Small intestine (tissue), 7 donors: ENCODE data around the gene LTBP1. TPM values are rescaled to one million over a fixed set of nuclear protein-coding genes. Genes with fewer than 3 reads are reported as not detected.

Experiments used
- DNase-seq, 2 donors: peaks; one replicate each; pipeline versions ENCODE4 v3.0.0 to v3.0.0-alpha.2; 2013
- FAIRE-seq: peaks from 2 replicates; lab custom pipeline; 2012; peaks lifted over from hg19 to GRCh38; lab: Jason Lieb, UNC
- H3K27ac ChIP-seq, 3 donors: one replicate each; pipeline ENCODE4 v1.5.1; 2013; ENCODE audit warnings: low read length in 2 of 3, mild to moderate bottlenecking in 2 of 3, control low read depth in 1 of 3, inconsistent platforms in 1 of 3, low read depth in 1 of 3, moderate library complexity in 1 of 3
- H3K27me3 ChIP-seq, 3 donors: one replicate each; pipeline ENCODE4 v1.6.1; 2013; ENCODE audit warnings: low read length in 3 of 3, inconsistent platforms in 1 of 3; ENCODE audit not compliant: control insufficient read depth in 3 of 3, insufficient read depth in 3 of 3
- H3K36me3 ChIP-seq, 3 donors: one replicate each; pipeline ENCODE4 v1.6.1; 2013; ENCODE audit warnings: low read length in 3 of 3, inconsistent platforms in 1 of 3, low read depth in 1 of 3, mild to moderate bottlenecking in 1 of 3, moderate library complexity in 1 of 3; ENCODE audit not compliant: control insufficient read depth in 3 of 3, insufficient read depth in 2 of 3
- H3K4me1 ChIP-seq, 3 donors: one replicate each; pipeline ENCODE4 v1.6.1; 2013; ENCODE audit warnings: low read length in 2 of 3, inconsistent platforms in 1 of 3, low read depth in 1 of 3, mild to moderate bottlenecking in 1 of 3, moderate library complexity in 1 of 3; ENCODE audit not compliant: control insufficient read depth in 3 of 3, insufficient read depth in 2 of 3
- H3K4me3 ChIP-seq, 3 donors: one replicate each; pipeline ENCODE4 v1.5.1; 2013; ENCODE audit warnings: low read length in 3 of 3, control low read depth in 1 of 3, inconsistent platforms in 1 of 3, low read depth in 1 of 3, mild to moderate bottlenecking in 1 of 3, moderate library complexity in 1 of 3
- H3K9me3 ChIP-seq, 2 donors: one replicate each; pipeline ENCODE4 v1.6.1; 2013; ENCODE audit warnings: low read depth in 1 of 2, low read length in 1 of 2; ENCODE audit not compliant: control insufficient read depth in 2 of 2, insufficient read depth in 1 of 2
- WGBS, 3 donors: extraction: QIAGEN DNeasy Blood & Tissue Kit; methylation state at CpG; one replicate each; pipeline ENCODE4 v1.1.7; 2013; 5-methylcytosine and 5-hydroxymethylcytosine counted together
- polyA plus RNA-seq, 4 donors: library from polyadenylated mRNA; stranded (reverse) in 3 of 4; unstranded in 1 of 4; fragments of 200-250 nt in 3 of 4; fragments of 120-200 nt in 1 of 4; gene quantifications; one replicate each; pipeline versions ENCODE4 v1.2.1 to v1.2.3, GENCODE V29; 2013
- donor health status: healthy with polysubstance abuse.
- donor health status: control.
- donor health status: control.
- donor health status: Bipolar disorder and iron deficiency.
- donor health status: healthy.

LTBP1 gene
- polyA plus RNA-seq, 4 donors: 0.67 to 12.1 (median 6.1) TPM

GRCh38 chr2:33111002-33111446, 164.3 kb downstream of the LTBP1 start:
- Histone ChIP-seq H3K36me3 (no peaks in the 10 kb centered on the region), H3K27me3 (no peaks in the 10 kb centered on the region), H3K9me3 (no peaks in the 10 kb centered on the region), H3K27ac (no peak overlapping the region), H3K4me3 (no peak overlapping the region), H3K4me1 (no peaks in the 10 kb centered on the region)
- WGBS, 3 donors: 78 to 87% (median 82%) methylated on average over 10 of the region's 10 CpGs
- FAIRE-seq (no peak), DNase-seq (no peak)

- FAIRE-seq (no peak), DNase-seq (no peak)
- Histone ChIP-seq H3K27ac (no peak overlapping the region), H3K36me3 (no peaks in the 10 kb centered on the region), H3K27me3 (no peaks in the 10 kb centered on the region), H3K9me3 (no peaks in the 10 kb centered on the region), H3K4me1 (no peaks in the 10 kb centered on the region), H3K4me3 (no peak overlapping the region)
- 95 to 99% (median 98%) methylated on average over 2 of the region's 2 CpGs for WGBS, 3 donors
Measured at GRCh38 chr2:33115196-33115595, 168.4 kb downstream of the LTBP1 start.

- H3K36me3 ChIP-seq: no peaks in the 10 kb centered on the region
- no peaks in the 10 kb centered on the region for H3K4me1 ChIP-seq
- no peak overlapping the region for H3K27ac ChIP-seq
- no peaks in the 10 kb centered on the region for H3K9me3 ChIP-seq
- no peak for FAIRE-seq
- H3K27me3 ChIP-seq: no peaks in the 10 kb centered on the region
- WGBS, 3 donors: 81 to 83% (median 83%) methylated on average over 1 of the region's 1 CpG
- H3K4me3 ChIP-seq: no peak overlapping the region
- no peak for DNase-seq
Measured at GRCh38 chr2:33115728-33116127, 169.0 kb downstream of the LTBP1 start.

- Histone ChIP-seq H3K27me3 (no peaks in the 10 kb centered on the region), H3K27ac (no peak overlapping the region), H3K36me3 (no peaks in the 10 kb centered on the region), H3K4me1 (no peaks in the 10 kb centered on the region), H3K9me3 (no peaks in the 10 kb centered on the region), H3K4me3 (no peak overlapping the region)
- DNase-seq (no peak), FAIRE-seq (no peak)
- WGBS, 3 donors: 75 to 83% (median 83%) methylated on average over 4 of the region's 4 CpGs
Measured at GRCh38 chr2:33116799-33117198, 170.0 kb downstream of the LTBP1 start.

- H3K36me3 ChIP-seq: no peaks in the 10 kb centered on the region
- no peaks in the 10 kb centered on the region for H3K9me3 ChIP-seq
- FAIRE-seq (no peak), DNase-seq (no peak)
- H3K4me1 ChIP-seq: no peaks in the 10 kb centered on the region
- H3K4me3 ChIP-seq: no peak overlapping the region
- 53 to 70% (median 68%) methylated on average over 6 of the region's 6 CpGs for WGBS, 3 donors
- no peaks in the 10 kb centered on the region for H3K27me3 ChIP-seq
- no peak overlapping the region for H3K27ac ChIP-seq
Measured at GRCh38 chr2:33118651-33119050, 171.9 kb downstream of the LTBP1 start.

- no peak overlapping the region for H3K27ac ChIP-seq
- 86 to 94% (median 90%) methylated on average over 10 of the region's 10 CpGs for WGBS, 3 donors
- no peak overlapping the region for H3K4me3 ChIP-seq
- no peaks in the 10 kb centered on the region for H3K9me3 ChIP-seq
- H3K27me3 ChIP-seq: no peaks in the 10 kb centered on the region
- H3K4me1 ChIP-seq: no peaks in the 10 kb centered on the region
- no peak for FAIRE-seq
- no peaks in the 10 kb centered on the region for H3K36me3 ChIP-seq
- DNase-seq: no peak
Measured at GRCh38 chr2:33121416-33121815, 174.7 kb downstream of the LTBP1 start.

GRCh38 chr2:33121925-33122324, 175.2 kb downstream of the LTBP1 start:
- H3K9me3 ChIP-seq: no peaks in the 10 kb centered on the region
- H3K27me3 ChIP-seq: no peaks in the 10 kb centered on the region

GRCh38 chr2:33122726-33123125, 176.0 kb downstream of the LTBP1 start:
- 82 to 96% (median 86%) methylated on average over 3 of the region's 3 CpGs for WGBS, 3 donors
- Histone ChIP-seq H3K36me3 (no peaks in the 10 kb centered on the region), H3K27me3 (no peaks in the 10 kb centered on the region), H3K4me1 (no peaks in the 10 kb centered on the region), H3K9me3 (no peaks in the 10 kb centered on the region), H3K27ac (no peak overlapping the region), H3K4me3 (no peak overlapping the region)
- DNase-seq: no peak
- no peak for FAIRE-seq

More at GRCh38 chr2:33121925-33122324, 175.2 kb downstream of the LTBP1 start:
- no peak for FAIRE-seq
- Histone ChIP-seq H3K36me3 (no peaks in the 10 kb centered on the region), H3K4me1 (no peaks in the 10 kb centered on the region), H3K4me3 (no peak overlapping the region), H3K27ac (no peak overlapping the region)
- no peak for DNase-seq
- 93 to 96% (median 94%) methylated on average over 10 of the region's 10 CpGs for WGBS, 3 donors

GRCh38 chr2:33123216-33123615, 176.5 kb downstream of the LTBP1 start:
- DNase-seq: no peak
- H3K27me3 ChIP-seq: no peaks in the 10 kb centered on the region
- FAIRE-seq: no peak
- H3K9me3 ChIP-seq: no peaks in the 10 kb centered on the region
- no peaks in the 10 kb centered on the region for H3K36me3 ChIP-seq
- no peak overlapping the region for H3K27ac ChIP-seq
- no peaks in the 10 kb centered on the region for H3K4me1 ChIP-seq
- no peak overlapping the region for H3K4me3 ChIP-seq
